ENCODE data around the gene DECR2. TPM values are rescaled to one million over a fixed set of nuclear protein-coding genes. Genes with fewer than 3 reads are reported as not detected.
"Not testable (repeated sequence)": the region's sequence is repeated elsewhere in the genome, so short reads cannot be mapped to it uniquely, and the experiment has no call there.

The DECR2 gene
- total RNA-seq, 2 donors from 2014 or later, result 7.5 to 9.0 TPM

- H3K4me3 Mint-ChIP-seq, result peak overlapping the region; percentile 98
- H3K4me1 Mint-ChIP-seq, result peaks cover 11% of the 10 kb centered on the region
- H3K36me3 Mint-ChIP-seq (ENCODE audit: low read depth), result peaks cover 5% of the 10 kb centered on the region
- no peak for DNase-seq
- H3K9me3 ChIP-seq (ENCODE audit: control insufficient read depth, low read length, poor library complexity, severe bottlenecking), result no peaks in the 10 kb centered on the region
- H3K27ac Mint-ChIP-seq, result peak overlapping the region; percentile 83
- no peaks in the 10 kb centered on the region for H3K27me3 Mint-ChIP-seq
- ATAC-seq, result no peak
These were observed 30.6 kb upstream of the DECR2 start for GRCh38 chr16:370979-371514.

- Mint-ChIP-seq H3K4me3 (no peak overlapping the region), H3K36me3 (ENCODE audit: low read depth) (peaks cover 5% of the 10 kb centered on the region), H3K4me1 (peaks cover 11% of the 10 kb centered on the region), H3K27me3 (no peaks in the 10 kb centered on the region), H3K27ac (no peak overlapping the region)
- no peaks in the 10 kb centered on the region for H3K9me3 ChIP-seq (ENCODE audit: control insufficient read depth, low read length, poor library complexity, severe bottlenecking)
- ATAC-seq (no peak), DNase-seq (no peak)
These were observed 30.0 kb upstream of the DECR2 start for GRCh38 chr16:371515-372301.

- Mint-ChIP-seq H3K4me1 (peaks cover 11% of the 10 kb centered on the region), H3K36me3 (ENCODE audit: low read depth) (peaks cover 2% of the 10 kb centered on the region), H3K27ac (no peak overlapping the region)
These were observed 29.2 kb upstream of the DECR2 start for GRCh38 chr16:372302-372983.

GRCh38 chr16:373020-373598 lies 28.6 kb upstream of the DECR2 start:
- no peaks in the 10 kb centered on the region for H3K9me3 ChIP-seq (ENCODE audit: control insufficient read depth, low read length, poor library complexity, severe bottlenecking)
- ATAC-seq, result no peak
- Mint-ChIP-seq H3K27ac (no peak overlapping the region), H3K27me3 (no peaks in the 10 kb centered on the region), H3K36me3 (ENCODE audit: low read depth) (peaks cover 2% of the 10 kb centered on the region), H3K4me1 (peaks cover 11% of the 10 kb centered on the region), H3K4me3 (no peak overlapping the region)
- DNase-seq, result no peak

More at GRCh38 chr16:372302-372983, 29.2 kb upstream of the DECR2 start:
- H3K9me3 ChIP-seq (ENCODE audit: control insufficient read depth, low read length, poor library complexity, severe bottlenecking), result no peaks in the 10 kb centered on the region
- ATAC-seq, result no peak
- DNase-seq, result no peak
- Mint-ChIP-seq H3K27me3 (no peaks in the 10 kb centered on the region), H3K4me3 (no peak overlapping the region)

GRCh38 chr16:373848-374615 lies 27.7 kb upstream of the DECR2 start:
- Mint-ChIP-seq H3K27me3 (no peaks in the 10 kb centered on the region), H3K4me3 (no peak overlapping the region), H3K36me3 (ENCODE audit: low read depth) (peaks cover 2% of the 10 kb centered on the region), H3K4me1 (peaks cover 11% of the 10 kb centered on the region), H3K27ac (no peak overlapping the region)
- DNase-seq, result no peak
- no peaks in the 10 kb centered on the region for H3K9me3 ChIP-seq (ENCODE audit: control insufficient read depth, low read length, poor library complexity, severe bottlenecking)
- ATAC-seq, result no peak

GRCh38 chr16:374616-374926 lies 27.1 kb upstream of the DECR2 start:
- H3K27ac Mint-ChIP-seq, result no peak overlapping the region
- H3K4me1 Mint-ChIP-seq, result peaks cover 14% of the 10 kb centered on the region
- H3K9me3 ChIP-seq (ENCODE audit: control insufficient read depth, low read length, poor library complexity, severe bottlenecking), result no peaks in the 10 kb centered on the region
- H3K27me3 Mint-ChIP-seq, result no peaks in the 10 kb centered on the region
- peaks cover 2% of the 10 kb centered on the region for H3K36me3 Mint-ChIP-seq (ENCODE audit: low read depth)
- DNase-seq (no peak), ATAC-seq (no peak)
- no peak overlapping the region for H3K4me3 Mint-ChIP-seq

GRCh38 chr16:375212-375611 lies 26.5 kb upstream of the DECR2 start:
- Mint-ChIP-seq H3K27ac (no peak overlapping the region), H3K4me1 (peaks cover 15% of the 10 kb centered on the region), H3K27me3 (no peaks in the 10 kb centered on the region), H3K36me3 (ENCODE audit: low read depth) (peaks cover 5% of the 10 kb centered on the region), H3K4me3 (no peak overlapping the region)
- ATAC-seq, result no peak
- no peaks in the 10 kb centered on the region for H3K9me3 ChIP-seq (ENCODE audit: control insufficient read depth, low read length, poor library complexity, severe bottlenecking)
- DNase-seq, result no peak

GRCh38 chr16:375927-376816 lies 25.5 kb upstream of the DECR2 start:
- Mint-ChIP-seq H3K4me3 (no peak overlapping the region), H3K36me3 (ENCODE audit: low read depth) (peaks cover 4% of the 10 kb centered on the region), H3K27ac (peak overlapping the region; percentile 4), H3K27me3 (no peaks in the 10 kb centered on the region), H3K4me1 (peaks cover 10% of the 10 kb centered on the region)
- DNase-seq, result no peak
- ATAC-seq, result no peak
- no peaks in the 10 kb centered on the region for H3K9me3 ChIP-seq (ENCODE audit: control insufficient read depth, low read length, poor library complexity, severe bottlenecking)

GRCh38 chr16:376817-377418 lies 24.8 kb upstream of the DECR2 start:
- no peak overlapping the region for H3K4me3 Mint-ChIP-seq
- DNase-seq, result no peak
- ATAC-seq, result no peak
- H3K9me3 ChIP-seq (ENCODE audit: control insufficient read depth, low read length, poor library complexity, severe bottlenecking), result no peaks in the 10 kb centered on the region
- peak overlapping the region; percentile 4 for H3K27ac Mint-ChIP-seq
- peaks cover 4% of the 10 kb centered on the region for H3K36me3 Mint-ChIP-seq (ENCODE audit: low read depth)
- H3K4me1 Mint-ChIP-seq, result peaks cover 7% of the 10 kb centered on the region
- H3K27me3 Mint-ChIP-seq, result no peaks in the 10 kb centered on the region

GRCh38 chr16:377419-377951 lies 24.2 kb upstream of the DECR2 start:
- Mint-ChIP-seq H3K27me3 (no peaks in the 10 kb centered on the region), H3K36me3 (ENCODE audit: low read depth) (peaks cover 4% of the 10 kb centered on the region), H3K4me3 (no peak overlapping the region), H3K4me1 (peaks cover 6% of the 10 kb centered on the region), H3K27ac (no peak overlapping the region)
- ATAC-seq (no peak), DNase-seq (no peak)
- H3K9me3 ChIP-seq (ENCODE audit: control insufficient read depth, low read length, poor library complexity, severe bottlenecking), result no peaks in the 10 kb centered on the region

GRCh38 chr16:378113-378820 lies 23.4 kb upstream of the DECR2 start:
- not testable (repeated sequence) for H3K9me3 ChIP-seq (ENCODE audit: control insufficient read depth, low read length, poor library complexity, severe bottlenecking); DNase-seq; H3K4me1 Mint-ChIP-seq; H3K27ac Mint-ChIP-seq; ATAC-seq; H3K36me3 Mint-ChIP-seq (ENCODE audit: low read depth); H3K27me3 Mint-ChIP-seq; H3K4me3 Mint-ChIP-seq
